ENCODE results near the gene GSC. TPM values are rescaled to one million over a fixed set of nuclear protein-coding genes. Genes with fewer than 3 reads are reported as not detected.

Gene GSC
- total and polyA plus RNA-seq, 2 donors from 2014 or later: not detected

- TF ChIP-seq CTCF (IDR thresholded peaks at IDR 0.05; ENCODE audit: borderline replicate concordance, extremely low read depth, insufficient read depth): no peak
- no peak for FAIRE-seq
Observed at GRCh38 chr14:94771906-94772490, 2.1 kb upstream of the GSC start.

GRCh38 chr14:94771158-94771905 lies 1.4 kb upstream of the GSC start:
- FAIRE-seq (no peak), DNase-seq (peak in 4 of 5 donors; percentile 47 to 61 (median 52))
- no peak overlapping the region for H3K27ac ChIP-seq (ENCODE audit: low read depth in 2 of 2, low read length in 2 of 2)
- H3K36me3 ChIP-seq (ENCODE audit: control insufficient read depth in 2 of 3, insufficient read depth in 3 of 3, low read length in 3 of 3): no peaks in the 10 kb centered on the region
- no peak overlapping the region for H3K4me3 ChIP-seq (ENCODE audit: low read length in 3 of 3)
- peaks cover 0 to 3% (median 0%) of the 10 kb centered on the region in 3 donors for H3K4me1 ChIP-seq (ENCODE audit: control insufficient read depth in 2 of 3, insufficient read depth in 2 of 3, low read depth in 1 of 3, low read length in 3 of 3)
- no peak for TF ChIP-seq CTCF (IDR thresholded peaks at IDR 0.05; ENCODE audit: borderline replicate concordance, extremely low read depth, insufficient read depth)
- H3K9ac ChIP-seq (ENCODE audit: low read length in 3 of 3): no peak overlapping the region
- peaks cover 77% of the 10 kb centered on the region for H3K27me3 ChIP-seq (ENCODE audit: control insufficient read depth, insufficient read depth, low read length)
- no peaks in the 10 kb centered on the region for H3K9me3 ChIP-seq (ENCODE audit: control insufficient read depth in 2 of 3, insufficient read depth in 1 of 3, low read length in 3 of 3)
- intact Hi-C loops (cut with DNase I): no loop called here

More at GRCh38 chr14:94771906-94772490, 2.1 kb upstream of the GSC start:
- Histone ChIP-seq H3K9me3 (ENCODE audit: control insufficient read depth in 2 of 3, insufficient read depth in 1 of 3, low read length in 3 of 3) (no peaks in the 10 kb centered on the region), H3K4me1 (ENCODE audit: control insufficient read depth in 2 of 3, insufficient read depth in 2 of 3, low read depth in 1 of 3, low read length in 3 of 3) (peaks cover 0 to 3% (median 0%) of the 10 kb centered on the region in 3 donors), H3K27me3 (ENCODE audit: control insufficient read depth, insufficient read depth, low read length) (peaks cover 75% of the 10 kb centered on the region), H3K9ac (ENCODE audit: low read length in 3 of 3) (no peak overlapping the region), H3K36me3 (ENCODE audit: control insufficient read depth in 2 of 3, insufficient read depth in 3 of 3, low read length in 3 of 3) (no peaks in the 10 kb centered on the region), H3K4me3 (ENCODE audit: low read length in 3 of 3) (no peak overlapping the region), H3K27ac (ENCODE audit: low read depth in 2 of 2, low read length in 2 of 2) (no peak overlapping the region)
- DNase-seq: peak in 3 of 5 donors; percentile 29 to 51 (median 38)
- intact Hi-C loops (cut with DNase I): no loop called here

GRCh38 chr14:94770815-94771157 lies 873 bp upstream of the GSC start:
- Histone ChIP-seq H3K4me1 (ENCODE audit: control insufficient read depth in 2 of 3, insufficient read depth in 2 of 3, low read depth in 1 of 3, low read length in 3 of 3) (peaks cover 0 to 3% (median 0%) of the 10 kb centered on the region in 3 donors), H3K9ac (ENCODE audit: low read length in 3 of 3) (no peak overlapping the region), H3K36me3 (ENCODE audit: control insufficient read depth in 2 of 3, insufficient read depth in 3 of 3, low read length in 3 of 3) (no peaks in the 10 kb centered on the region), H3K27ac (ENCODE audit: low read depth in 2 of 2, low read length in 2 of 2) (no peak overlapping the region), H3K4me3 (ENCODE audit: low read length in 3 of 3) (no peak overlapping the region), H3K27me3 (ENCODE audit: control insufficient read depth, insufficient read depth, low read length) (peaks cover 76% of the 10 kb centered on the region), H3K9me3 (ENCODE audit: control insufficient read depth in 2 of 3, insufficient read depth in 1 of 3, low read length in 3 of 3) (no peaks in the 10 kb centered on the region)
- intact Hi-C loops (cut with DNase I): no loop called here
- FAIRE-seq (no peak), DNase-seq (no peak)
- TF ChIP-seq CTCF (IDR thresholded peaks at IDR 0.05; ENCODE audit: borderline replicate concordance, extremely low read depth, insufficient read depth): no peak

Data from kidney (tissue), 14 donors.